Fibroblast of mammary gland (primary cell): ENCODE data around the gene TBC1D5.

Source experiments
- DNase-seq: peaks from one replicate; pipeline ENCODE4 v3.0.0-alpha.2; 2010; ENCODE audit warnings: low read depth
- H3K4me3 ChIP-seq: 2 replicates; pipeline ENCODE4 v1.5.1; 2011; ENCODE audit warnings: low read depth, mild to moderate bottlenecking, low read length, moderate library complexity; ENCODE audit not compliant: control insufficient read depth
- CTCF ChIP-seq: conservative IDR thresholded peaks from 2 replicates; pipeline ENCODE4 v1.5.1; 2011; ENCODE audit warnings: low read depth, low read length, inconsistent platforms; ENCODE audit not compliant: control insufficient read depth, insufficient read depth

Gene TBC1D5

GRCh38 chr3:17407576-17407975 lies 334.9 kb downstream of the TBC1D5 start:
- TF ChIP-seq CTCF: no peak
- no peak overlapping the region for H3K4me3 ChIP-seq
- no peak for DNase-seq

GRCh38 chr3:17404548-17404947 lies 337.9 kb downstream of the TBC1D5 start:
- TF ChIP-seq CTCF: no peak
- DNase-seq: no peak
- H3K4me3 ChIP-seq: no peak overlapping the region

DNA sequence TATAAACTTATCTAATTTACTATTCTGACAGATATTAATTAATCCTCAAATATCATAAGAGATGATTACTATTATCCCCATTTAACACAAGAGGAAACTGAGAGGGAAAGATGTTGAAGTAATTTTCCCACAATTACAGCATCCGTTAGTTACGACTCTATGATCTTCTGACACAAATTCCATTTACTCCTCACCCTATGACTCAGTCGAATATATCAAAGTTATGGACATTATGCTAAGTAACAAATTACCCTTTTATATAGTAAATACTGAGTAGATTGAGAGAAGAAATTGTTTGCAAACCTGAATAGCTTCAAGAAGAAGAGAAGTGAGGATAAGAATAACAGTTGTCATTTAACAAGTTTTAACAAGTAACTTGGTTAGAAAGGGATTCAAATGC lies 340.0 kb downstream of the TBC1D5 start:
- TF ChIP-seq CTCF: no peak
- no peak overlapping the region for H3K4me3 ChIP-seq
- DNase-seq: no peak

- H3K4me3 ChIP-seq: no peak overlapping the region
- no peak for TF ChIP-seq CTCF
- no peak for DNase-seq
Measured at GRCh38 chr3:17401912-17402311, 340.5 kb downstream of the TBC1D5 start.

GRCh38 chr3:17399586-17399985 lies 342.8 kb downstream of the TBC1D5 start:
- no peak for TF ChIP-seq CTCF
- DNase-seq: no peak
- no peak overlapping the region for H3K4me3 ChIP-seq

DNA sequence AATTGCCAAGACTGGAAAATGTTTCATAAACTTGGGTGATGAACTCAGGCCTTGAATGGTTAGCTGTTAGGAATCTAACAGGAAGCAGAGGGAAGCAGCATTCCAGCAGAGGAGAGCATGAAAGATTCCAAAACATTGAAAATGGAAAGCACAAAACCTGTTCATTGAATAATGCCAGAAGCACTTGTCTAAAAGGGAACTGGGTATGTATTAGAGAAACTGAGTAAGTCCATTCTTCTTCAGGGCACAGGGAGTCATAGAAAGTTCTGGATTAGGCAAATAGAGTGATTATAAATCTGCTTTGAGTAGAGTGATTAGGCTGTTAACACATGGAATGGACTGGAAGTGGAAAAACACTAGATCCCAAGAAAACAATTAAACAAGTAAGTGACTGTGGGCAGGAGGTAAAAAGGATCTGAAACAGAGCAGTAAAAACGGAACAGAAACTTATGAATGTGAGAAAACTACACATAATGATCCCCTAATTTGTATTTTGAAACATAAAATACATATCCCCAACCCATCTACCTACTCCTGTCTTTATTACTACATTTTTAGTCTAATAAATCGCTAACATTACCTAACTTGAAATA lies 343.4 kb downstream of the TBC1D5 start:
- H3K4me3 ChIP-seq: no peak overlapping the region
- DNase-seq: no peak
- TF ChIP-seq CTCF: no peak

DNA sequence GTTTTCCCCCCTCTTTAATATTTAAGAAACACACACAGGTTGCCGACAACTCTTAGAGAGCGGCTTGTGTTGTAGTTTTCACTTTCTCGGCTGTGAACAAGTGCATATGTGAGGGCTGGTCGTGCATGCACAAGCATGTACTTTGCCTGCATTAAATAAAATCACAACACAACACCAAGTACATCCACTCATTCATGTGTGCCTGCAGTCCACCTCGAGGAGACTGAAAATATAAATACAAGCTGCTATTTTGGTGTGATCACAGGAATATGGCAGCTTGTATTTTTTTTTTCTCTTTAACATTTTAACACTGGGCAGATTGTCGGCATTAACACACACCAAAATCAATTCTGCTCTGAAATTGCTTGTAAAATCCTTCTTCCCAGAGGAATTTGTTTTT lies 346.4 kb downstream of the TBC1D5 start:
- DNase-seq: no peak
- no peak for TF ChIP-seq CTCF
- H3K4me3 ChIP-seq: no peak overlapping the region
